GM12878 (cell line): ENCODE measurements around the gene LMAN2L. TPM values are rescaled to one million over a fixed set of nuclear protein-coding genes. Genes with fewer than 3 reads are reported as not detected.

ENCODE experiments used
- ATAC-seq: fragments of 200-7000 bp; cut with Tn5 transposase; 3 replicates; pipeline ENCODE4 v1.9.1; 2020; ENCODE audit warnings: mild to moderate bottlenecking, moderate library complexity
- BruUV-seq: library from RNA; stranded (reverse); fragments of 400-500 nt; replicated peaks from 2 replicates; lab custom pipeline; 2021; lab: Mats Ljungman, UMichigan
- CTCF ChIA-PET: fragments of 300-600 bp; sonication (Branson Sonifier 250); formaldehyde crosslinking; extraction: SDS; loops from one replicate; lab custom pipeline; 2021; ENCODE audit warnings: inconsistent platforms; lab: Yijun Ruan, JAX
- POLR2A ChIA-PET: fragments of 350-600 bp; formaldehyde crosslinking; extraction: SDS; loops from one replicate; lab custom pipeline; 2021; ENCODE audit warnings: inconsistent platforms; lab: Charles Lee
- RAD21 ChIA-PET: fragments of 300-600 bp; sonication (Branson Sonifier 250); formaldehyde crosslinking; loops from one replicate; lab custom pipeline; 2023; ENCODE audit warnings: antibody characterized with exemption; ENCODE audit not compliant: unreplicated experiment; lab: Charles Lee
- SMC1A ChIA-PET: fragments of 300-600 bp; sonication (Branson Sonifier 250); formaldehyde crosslinking; loops from one replicate; lab custom pipeline; 2023; ENCODE audit not compliant: unreplicated experiment, uncharacterized antibody; lab: Charles Lee
- DNase-seq: peaks from one replicate; pipeline ENCODE4 v3.0.0-alpha.2; 2011; ENCODE audit warnings: low read depth, low spot score
- FAIRE-seq: peaks from 3 replicates; lab custom pipeline; 2011; peaks lifted over from hg19 to GRCh38; lab: Jason Lieb, UNC
- H2AFZ ChIP-seq: 2 replicates; pipeline ENCODE4 v1.6.0; 2011; ENCODE audit warnings: low read depth, low read length, control low read depth; ENCODE audit not compliant: control insufficient read depth
- H3K27ac ChIP-seq: 2 replicates; pipeline ENCODE4 v1.5.1; 2011; ENCODE audit warnings: control low read depth; ENCODE audit not compliant: control insufficient read depth, insufficient read depth
- H3K27me3 ChIP-seq, 2 experiments: replicated peaks in 1 of 2; 2 replicates each; pipeline versions ENCODE4 v1.6.0 to v1.6.1; 2011; ENCODE audit warnings: low read length in 1 of 2; ENCODE audit not compliant: control insufficient read depth in 2 of 2, insufficient read depth in 2 of 2
- H3K36me3 ChIP-seq, 2 experiments: 2 replicates each; pipeline ENCODE4 v1.5.1; 2011; ENCODE audit warnings: low read length in 1 of 2; ENCODE audit not compliant: control insufficient read depth in 2 of 2, insufficient read depth in 2 of 2
- H3K4me1 ChIP-seq: 2 replicates; pipeline ENCODE4 v1.6.1; 2011; ENCODE audit warnings: mild to moderate bottlenecking, low read length, moderate library complexity, mixed read lengths; ENCODE audit not compliant: control insufficient read depth, insufficient read depth
- H3K4me2 ChIP-seq: 2 replicates; pipeline ENCODE4 v1.6.0; 2011; ENCODE audit warnings: control low read depth; ENCODE audit not compliant: control insufficient read depth, insufficient read depth
- H3K4me3 ChIP-seq: fragments of 200-600 bp; sonication (generic); 2 replicates; pipeline ENCODE4 v1.5.1; 2016
- H3K79me2 ChIP-seq: 2 replicates; pipeline ENCODE4 v1.6.0; 2011; ENCODE audit warnings: low read length; ENCODE audit not compliant: control insufficient read depth, insufficient read depth
- H3K9ac ChIP-seq: 2 replicates; pipeline ENCODE4 v1.8.0; 2011; ENCODE audit warnings: low read length, control low read depth, mixed read lengths; ENCODE audit not compliant: control insufficient read depth, insufficient read depth
- H3K9me3 ChIP-seq: replicated peaks from 3 replicates; pipeline ENCODE4 v1.5.1; 2011; ENCODE audit warnings: mild to moderate bottlenecking, low read length; ENCODE audit not compliant: control insufficient read depth, insufficient read depth
- H4K20me1 ChIP-seq: 2 replicates; pipeline ENCODE4 v1.6.0; 2011; ENCODE audit not compliant: control insufficient read depth, insufficient read depth
- BMI1 ChIP-seq: fragments of 450-650 bp; IDR thresholded peaks from 2 replicates; pipeline ENCODE4 v1.6.1; 2016; ENCODE audit warnings: mild to moderate bottlenecking, moderate library complexity, borderline replicate concordance
- DPF2 ChIP-seq: fragments of 450-650 bp; IDR thresholded peaks from 2 replicates; pipeline ENCODE4 v1.6.1; 2017; ENCODE audit warnings: mild to moderate bottlenecking
- HDGF ChIP-seq: fragments of 450-650 bp; IDR thresholded peaks from 2 replicates; pipeline ENCODE4 v1.6.1; 2016; ENCODE audit warnings: antibody characterized with exemption
- MTA3 ChIP-seq: IDR thresholded peaks from 2 replicates; pipeline ENCODE4 v1.6.1; 2012; ENCODE audit warnings: low read length, inconsistent platforms, borderline replicate concordance
- MXI1 ChIP-seq: fragments of 150-350 bp; IDR thresholded peaks from 2 replicates; pipeline ENCODE4 v1.6.1; 2011; ENCODE audit warnings: low read depth, mild to moderate bottlenecking, inconsistent platforms, low read length, improper control_type of control experiment
- PRDM15 ChIP-seq: fragments of 450-650 bp; formaldehyde crosslinking; IDR thresholded peaks from 2 replicates; pipeline ENCODE4 v1.4.0; 2020; ENCODE audit warnings: mild to moderate bottlenecking, moderate library complexity
- SIX5 ChIP-seq: IDR thresholded peaks from 2 replicates; pipeline ENCODE4 v1.6.1; 2011; ENCODE audit warnings: mild to moderate bottlenecking, low read depth, low read length, moderate library complexity; ENCODE audit not compliant: severe bottlenecking
- SMC3 ChIP-seq: IDR thresholded peaks from 2 replicates; pipeline ENCODE4 v1.6.1; 2011; ENCODE audit warnings: low read length, improper control_type of control experiment, borderline replicate concordance
- SP1 ChIP-seq: IDR thresholded peaks from one replicate; pipeline ENCODE4 v1.6.1; 2011; ENCODE audit warnings: low read depth, low read length
- TCF12 ChIP-seq: IDR thresholded peaks from 2 replicates; pipeline ENCODE4 v1.6.1; 2011; ENCODE audit warnings: low read depth, mild to moderate bottlenecking, low read length
- TCF3 ChIP-seq: IDR thresholded peaks from 2 replicates; pipeline ENCODE4 v1.6.1; 2012; ENCODE audit warnings: low read depth, mild to moderate bottlenecking, low read length, borderline replicate concordance; ENCODE audit not compliant: insufficient read depth
- WGBS: methylation state at CpG from one replicate; pipeline ENCODE4 v1.1.6; 2016; ENCODE audit warnings: low lambda C conversion rate; ENCODE audit not compliant: insufficient replicate concordance, insufficient coverage; ENCODE audit errors: missing lambda C conversion rate; 5-methylcytosine and 5-hydroxymethylcytosine counted together
- in situ Hi-C: fragments of 300-500 bp; cut with MboI; formaldehyde crosslinking; loops from 9 replicates; pipeline ENCODE4 v1.14.3; 2018; ENCODE audit warnings: mixed read lengths
- intact Hi-C: fragments of 100-400 bp; cut with micrococcal nuclease; formaldehyde crosslinking; loops from one replicate; pipeline ENCODE4 v1.14.2; 2022; ENCODE audit not compliant: unreplicated experiment
- polyA plus RNA-seq, 11 experiments: library from polyadenylated mRNA; depleted of rRNA in 4 of 11; unstranded in 6 of 11; stranded (reverse) in 5 of 11; fragments of >200 nt; fragmentation: Nextera tagmentation in 4 of 11; fragmentation: Illumina TruSeq in 1 of 11; extraction: Ambion mirVana in 4 of 11; extraction: Trizol in 1 of 11; gene quantifications; 1 replicate in 1 of 11; 2 replicates in 10 of 11; pipeline versions ENCODE4 v1.2.1 to v1.2.3, GENCODE V29; 2011 to 2016; ENCODE audit warnings: inconsistent platforms in 2 of 11, missing spikeins in 2 of 11, low read depth in 1 of 11
- total RNA-seq, 4 experiments: library from RNA; depleted of rRNA in 3 of 4; stranded (reverse); fragments of >200 nt in 3 of 4; fragmentation: Illumina TruSeq in 1 of 4; extraction: Trizol in 1 of 4; gene quantifications; 2 replicates each; pipeline versions ENCODE4 v1.2.1 to v1.2.3, GENCODE V29; 2013 to 2021
- TF ChIP-seq, protein P1 (sequence below): fragments of 450-650 bp; IDR thresholded peaks from 2 replicates; pipeline ENCODE4 v1.6.1; 2018; ENCODE audit warnings: borderline replicate concordance, mild to moderate bottlenecking; ENCODE audit not compliant: partially characterized antibody
- TF ChIP-seq, protein P2 (sequence below): fragments of 450-650 bp; IDR thresholded peaks from 2 replicates; pipeline ENCODE4 v1.6.1; 2017; ENCODE audit warnings: mild to moderate bottlenecking, moderate library complexity

The LMAN2L gene
- total and polyA plus RNA-seq, 10 of the 15 experiments (the other 5 are each of a cell fraction or from before 2014, with no cell fraction given) = 5.7 to 16.3 (median 10.7) TPM

DNA sequence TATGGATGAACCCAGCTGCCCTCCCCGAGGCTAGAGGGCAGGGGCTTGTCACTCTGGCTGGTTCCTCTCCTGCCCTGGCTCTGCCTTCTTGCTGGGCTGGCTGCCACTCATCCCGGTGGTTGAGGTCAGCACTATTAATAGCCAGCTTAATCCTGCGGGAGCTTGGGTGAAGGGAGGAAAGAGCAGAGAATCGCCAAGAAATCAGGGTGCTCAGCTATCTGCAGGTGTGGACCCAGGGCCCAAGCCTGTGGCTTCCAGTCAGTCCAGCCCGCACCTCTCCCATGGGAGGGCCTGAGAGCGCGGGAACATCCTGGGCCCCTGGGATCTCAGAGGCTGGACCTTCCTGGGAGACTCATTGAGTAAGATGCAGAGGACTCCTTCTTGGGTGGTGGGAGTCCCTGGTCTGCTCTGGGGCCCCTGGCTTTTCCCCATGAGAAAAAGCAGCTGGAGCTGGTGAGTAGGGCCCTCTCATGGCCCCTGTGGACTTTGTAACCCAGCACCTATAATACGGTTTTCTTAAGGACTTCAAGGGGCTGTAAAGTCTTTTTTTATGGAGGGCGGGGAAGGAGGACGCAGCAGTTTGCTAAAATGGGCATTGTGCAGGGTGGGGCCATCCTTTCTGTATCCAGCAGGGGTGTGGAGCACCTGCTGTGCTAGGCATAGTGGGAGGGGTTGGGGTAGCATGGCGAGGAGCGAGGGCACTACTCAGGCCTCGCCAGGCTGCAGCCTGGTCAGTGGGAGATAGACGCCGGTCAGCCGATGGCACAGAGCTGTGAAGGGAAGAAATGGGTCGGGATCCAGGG, 48.8 kb upstream of the LMAN2L start:
- H4K20me1 ChIP-seq = no peaks in the 10 kb centered on the region
- no peak for FAIRE-seq
- no peaks in the 10 kb centered on the region for H3K9me3 ChIP-seq
- H3K4me2 ChIP-seq = no peak overlapping the region
- BruUV-seq = no TSS peak
- WGBS = 85% methylated on average over 17 of the region's 17 CpGs
- CTCF ChIA-PET = no interaction called here
- ATAC-seq = no peak
- POLR2A ChIA-PET = no interaction called here
- no peaks in the 10 kb centered on the region for H3K4me1 ChIP-seq
- H3K79me2 ChIP-seq = no peaks in the 10 kb centered on the region; the same call in 1 of the 2 replicates
- H3K9ac ChIP-seq = no peak overlapping the region
- SMC1A ChIA-PET = no interaction called here
- in situ Hi-C loops = no loop called here
- H3K36me3 ChIP-seq = no peaks in the 10 kb centered on the region
- no peak overlapping the region for H2AFZ ChIP-seq
- H3K27me3 ChIP-seq = no peaks in the 10 kb centered on the region
- intact Hi-C loops = no loop called here
- H3K27ac ChIP-seq = no peak overlapping the region
- H3K4me3 ChIP-seq = no peak overlapping the region
- no peak for TF ChIP-seq TCF12
- no peak for TF ChIP-seq TCF3
- TF ChIP-seq SP1 = no peak
- TF ChIP-seq MXI1 = no peak
- no peak for TF ChIP-seq MTA3
- no peak for TF ChIP-seq SMC3
- no peak for TF ChIP-seq PRDM15 (CRISPR knock-in tag)
- TF ChIP-seq DPF2 = no peak
- TF ChIP-seq, protein P1, sequence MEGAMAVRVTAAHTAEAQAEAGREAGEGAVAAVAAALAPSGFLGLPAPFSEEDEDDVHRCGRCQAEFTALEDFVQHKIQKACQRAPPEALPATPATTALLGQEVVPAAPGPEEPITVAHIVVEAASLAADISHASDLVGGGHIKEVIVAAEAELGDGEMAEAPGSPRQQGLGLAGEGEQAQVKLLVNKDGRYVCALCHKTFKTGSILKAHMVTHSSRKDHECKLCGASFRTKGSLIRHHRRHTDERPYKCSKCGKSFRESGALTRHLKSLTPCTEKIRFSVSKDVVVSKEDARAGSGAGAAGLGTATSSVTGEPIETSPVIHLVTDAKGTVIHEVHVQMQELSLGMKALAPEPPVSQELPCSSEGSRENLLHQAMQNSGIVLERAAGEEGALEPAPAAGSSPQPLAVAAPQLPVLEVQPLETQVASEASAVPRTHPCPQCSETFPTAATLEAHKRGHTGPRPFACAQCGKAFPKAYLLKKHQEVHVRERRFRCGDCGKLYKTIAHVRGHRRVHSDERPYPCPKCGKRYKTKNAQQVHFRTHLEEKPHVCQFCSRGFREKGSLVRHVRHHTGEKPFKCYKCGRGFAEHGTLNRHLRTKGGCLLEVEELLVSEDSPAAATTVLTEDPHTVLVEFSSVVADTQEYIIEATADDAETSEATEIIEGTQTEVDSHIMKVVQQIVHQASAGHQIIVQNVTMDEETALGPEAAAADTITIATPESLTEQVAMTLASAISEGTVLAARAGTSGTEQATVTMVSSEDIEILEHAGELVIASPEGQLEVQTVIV = no peak
- no peak for TF ChIP-seq HDGF
- TF ChIP-seq, protein P2, sequence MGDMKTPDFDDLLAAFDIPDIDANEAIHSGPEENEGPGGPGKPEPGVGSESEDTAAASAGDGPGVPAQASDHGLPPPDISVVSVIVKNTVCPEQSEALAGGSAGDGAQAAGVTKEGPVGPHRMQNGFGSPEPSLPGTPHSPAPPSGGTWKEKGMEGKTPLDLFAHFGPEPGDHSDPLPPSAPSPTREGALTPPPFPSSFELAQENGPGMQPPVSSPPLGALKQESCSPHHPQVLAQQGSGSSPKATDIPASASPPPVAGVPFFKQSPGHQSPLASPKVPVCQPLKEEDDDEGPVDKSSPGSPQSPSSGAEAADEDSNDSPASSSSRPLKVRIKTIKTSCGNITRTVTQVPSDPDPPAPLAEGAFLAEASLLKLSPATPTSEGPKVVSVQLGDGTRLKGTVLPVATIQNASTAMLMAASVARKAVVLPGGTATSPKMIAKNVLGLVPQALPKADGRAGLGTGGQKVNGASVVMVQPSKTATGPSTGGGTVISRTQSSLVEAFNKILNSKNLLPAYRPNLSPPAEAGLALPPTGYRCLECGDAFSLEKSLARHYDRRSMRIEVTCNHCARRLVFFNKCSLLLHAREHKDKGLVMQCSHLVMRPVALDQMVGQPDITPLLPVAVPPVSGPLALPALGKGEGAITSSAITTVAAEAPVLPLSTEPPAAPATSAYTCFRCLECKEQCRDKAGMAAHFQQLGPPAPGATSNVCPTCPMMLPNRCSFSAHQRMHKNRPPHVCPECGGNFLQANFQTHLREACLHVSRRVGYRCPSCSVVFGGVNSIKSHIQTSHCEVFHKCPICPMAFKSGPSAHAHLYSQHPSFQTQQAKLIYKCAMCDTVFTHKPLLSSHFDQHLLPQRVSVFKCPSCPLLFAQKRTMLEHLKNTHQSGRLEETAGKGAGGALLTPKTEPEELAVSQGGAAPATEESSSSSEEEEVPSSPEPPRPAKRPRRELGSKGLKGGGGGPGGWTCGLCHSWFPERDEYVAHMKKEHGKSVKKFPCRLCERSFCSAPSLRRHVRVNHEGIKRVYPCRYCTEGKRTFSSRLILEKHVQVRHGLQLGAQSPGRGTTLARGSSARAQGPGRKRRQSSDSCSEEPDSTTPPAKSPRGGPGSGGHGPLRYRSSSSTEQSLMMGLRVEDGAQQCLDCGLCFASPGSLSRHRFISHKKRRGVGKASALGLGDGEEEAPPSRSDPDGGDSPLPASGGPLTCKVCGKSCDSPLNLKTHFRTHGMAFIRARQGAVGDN = no peak
- TF ChIP-seq SIX5 = no peak
- TF ChIP-seq BMI1 = no peak
- DNase-seq = no peak
- RAD21 ChIA-PET = no interaction called here
